Astrocyte (in vitro differentiated cells and primary cell): ENCODE measurements around the gene TOP2B. TPM values are rescaled to one million over a fixed set of nuclear protein-coding genes. Genes with fewer than 3 reads are reported as not detected.

Experiments
- DNase-seq: peaks from one replicate; pipeline ENCODE4 v3.0.0-alpha.2; 2010; ENCODE audit warnings: low read depth
- FAIRE-seq: peaks from 2 replicates; lab custom pipeline; 2011; peaks lifted over from hg19 to GRCh38; lab: Jason Lieb, UNC
- H2AFZ ChIP-seq: 2 replicates; pipeline ENCODE4 v1.6.0; 2012; ENCODE audit warnings: low read depth, low read length, inconsistent platforms
- H3K27ac ChIP-seq: 2 replicates; pipeline ENCODE4 v1.5.1; 2011; ENCODE audit warnings: low read depth, low read length, inconsistent platforms
- H3K27me3 ChIP-seq: 2 replicates; pipeline ENCODE4 v1.6.0; 2011; ENCODE audit warnings: low read length, inconsistent platforms; ENCODE audit not compliant: insufficient read depth
- H3K36me3 ChIP-seq: 2 replicates; pipeline ENCODE4 v1.5.1; 2011; ENCODE audit warnings: low read length, inconsistent platforms; ENCODE audit not compliant: insufficient read depth
- H3K4me1 ChIP-seq: 2 replicates; pipeline ENCODE4 v1.5.1; 2011; ENCODE audit warnings: low read length, inconsistent platforms; ENCODE audit not compliant: insufficient read depth
- H3K4me2 ChIP-seq: 2 replicates; pipeline ENCODE4 v1.6.0; 2012; ENCODE audit warnings: low read length, inconsistent platforms
- H3K4me3 ChIP-seq: 2 replicates; pipeline ENCODE4 v1.5.1; 2011; ENCODE audit warnings: low read depth, mild to moderate bottlenecking, low read length, inconsistent platforms; ENCODE audit not compliant: insufficient read depth
- H3K79me2 ChIP-seq: 2 replicates; pipeline ENCODE4 v1.6.0; 2012; ENCODE audit warnings: mild to moderate bottlenecking, low read length, inconsistent platforms; ENCODE audit not compliant: insufficient read depth
- H3K9ac ChIP-seq: 2 replicates; pipeline ENCODE4 v1.6.0; 2012; ENCODE audit warnings: mild to moderate bottlenecking, low read length, inconsistent platforms
- H3K9me3 ChIP-seq: 2 replicates; pipeline ENCODE4 v1.5.1; 2012; ENCODE audit warnings: low read depth, mild to moderate bottlenecking, low read length, inconsistent platforms; ENCODE audit not compliant: insufficient read depth
- H4K20me1 ChIP-seq: 2 replicates; pipeline ENCODE4 v1.6.0; 2012; ENCODE audit warnings: low read length, inconsistent platforms; ENCODE audit not compliant: insufficient read depth
- H3K27ac Mint-ChIP-seq: one replicate; pipeline ENCODE4 v1.8.0; 2021; ENCODE audit warnings: mild to moderate bottlenecking, mixed read lengths; ENCODE audit not compliant: unreplicated experiment
- H3K27me3 Mint-ChIP-seq: one replicate; pipeline ENCODE4 v1.8.0; 2021; ENCODE audit warnings: low read depth, mixed read lengths; ENCODE audit not compliant: unreplicated experiment
- H3K36me3 Mint-ChIP-seq: one replicate; pipeline ENCODE4 v1.8.0; 2021; ENCODE audit warnings: low read depth, mixed read lengths; ENCODE audit not compliant: unreplicated experiment
- H3K4me1 Mint-ChIP-seq: one replicate; pipeline ENCODE4 v1.8.0; 2021; ENCODE audit warnings: low read depth, mixed read lengths; ENCODE audit not compliant: unreplicated experiment
- H3K4me3 Mint-ChIP-seq: one replicate; pipeline ENCODE4 v1.8.0; 2021; ENCODE audit warnings: mild to moderate bottlenecking, moderate library complexity, mixed read lengths; ENCODE audit not compliant: unreplicated experiment
- H3K9me3 Mint-ChIP-seq: one replicate; pipeline ENCODE4 v1.8.0; 2021; ENCODE audit warnings: mild to moderate bottlenecking, mixed read lengths; ENCODE audit not compliant: unreplicated experiment
- EZH2 ChIP-seq: IDR thresholded peaks from 2 replicates; pipeline ENCODE4 v1.6.1; 2012; ENCODE audit warnings: mild to moderate bottlenecking, low read length, inconsistent platforms; ENCODE audit not compliant: insufficient read depth
- total RNA-seq: library from RNA; stranded (reverse); gene quantifications from 2 replicates; pipeline ENCODE4 v1.2.1, GENCODE V29; 2021
- TF ChIP-seq, protein P1 (sequence below): IDR thresholded peaks from 2 replicates; pipeline ENCODE4 v1.5.1; 2011; ENCODE audit warnings: low read depth, mild to moderate bottlenecking, inconsistent platforms, low read length, moderate library complexity; ENCODE audit not compliant: insufficient read depth

The TOP2B gene
- total RNA-seq, 1 donor from 2014 or later, result 91.4 TPM

GRCh38 chr3:25555695-25556437 is 108.8 kb downstream of the TOP2B start:
- DNase-seq (peak; percentile 35), FAIRE-seq (no peak)
- no peaks in the 10 kb centered on the region for H3K9me3 Mint-ChIP-seq
- Histone ChIP-seq H3K36me3 (no peaks in the 10 kb centered on the region), H3K9me3 (no peaks in the 10 kb centered on the region), H4K20me1 (no peaks in the 10 kb centered on the region), H3K4me1 (peaks cover 24% of the 10 kb centered on the region), H3K79me2 (peaks cover 28% of the 10 kb centered on the region), H3K4me3 (no peak overlapping the region), H2AFZ (no peak overlapping the region), H3K27ac (no peak overlapping the region), H3K27me3 (no peaks in the 10 kb centered on the region), H3K4me2 (no peak overlapping the region), H3K9ac (no peak overlapping the region)
- no peaks in the 10 kb centered on the region for H3K36me3 Mint-ChIP-seq
- no peak overlapping the region for H3K27ac Mint-ChIP-seq
- peaks cover 7% of the 10 kb centered on the region for H3K4me1 Mint-ChIP-seq
- no peak overlapping the region for H3K4me3 Mint-ChIP-seq
- no peak for TF ChIP-seq EZH2
- TF ChIP-seq, protein P1, sequence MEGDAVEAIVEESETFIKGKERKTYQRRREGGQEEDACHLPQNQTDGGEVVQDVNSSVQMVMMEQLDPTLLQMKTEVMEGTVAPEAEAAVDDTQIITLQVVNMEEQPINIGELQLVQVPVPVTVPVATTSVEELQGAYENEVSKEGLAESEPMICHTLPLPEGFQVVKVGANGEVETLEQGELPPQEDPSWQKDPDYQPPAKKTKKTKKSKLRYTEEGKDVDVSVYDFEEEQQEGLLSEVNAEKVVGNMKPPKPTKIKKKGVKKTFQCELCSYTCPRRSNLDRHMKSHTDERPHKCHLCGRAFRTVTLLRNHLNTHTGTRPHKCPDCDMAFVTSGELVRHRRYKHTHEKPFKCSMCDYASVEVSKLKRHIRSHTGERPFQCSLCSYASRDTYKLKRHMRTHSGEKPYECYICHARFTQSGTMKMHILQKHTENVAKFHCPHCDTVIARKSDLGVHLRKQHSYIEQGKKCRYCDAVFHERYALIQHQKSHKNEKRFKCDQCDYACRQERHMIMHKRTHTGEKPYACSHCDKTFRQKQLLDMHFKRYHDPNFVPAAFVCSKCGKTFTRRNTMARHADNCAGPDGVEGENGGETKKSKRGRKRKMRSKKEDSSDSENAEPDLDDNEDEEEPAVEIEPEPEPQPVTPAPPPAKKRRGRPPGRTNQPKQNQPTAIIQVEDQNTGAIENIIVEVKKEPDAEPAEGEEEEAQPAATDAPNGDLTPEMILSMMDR, result no peak
- H3K27me3 Mint-ChIP-seq, result no peaks in the 10 kb centered on the region

DNA sequence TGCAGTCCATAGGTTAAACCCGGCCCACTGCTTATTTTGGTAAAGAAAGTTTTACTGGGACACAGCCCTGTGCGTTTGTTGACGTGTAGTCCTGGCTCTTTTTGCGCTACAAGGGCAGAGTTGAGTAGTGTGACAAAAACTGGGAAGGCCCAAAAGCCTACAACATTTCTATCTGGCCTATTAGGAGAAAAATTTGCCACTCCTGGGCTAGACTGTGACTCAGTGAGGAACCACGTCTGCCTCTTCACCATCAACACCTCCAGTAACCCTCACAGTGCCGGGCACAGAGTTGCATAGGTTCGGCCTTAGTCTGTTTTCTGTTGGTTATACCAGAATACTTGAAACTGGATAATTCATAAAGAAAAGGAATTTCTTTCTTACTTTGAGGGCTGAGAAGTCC is 110.3 kb downstream of the TOP2B start:
- H3K4me2 ChIP-seq, result no peak overlapping the region
- H3K27ac ChIP-seq, result no peak overlapping the region
- peaks cover 7% of the 10 kb centered on the region for H3K4me1 Mint-ChIP-seq
- H3K36me3 Mint-ChIP-seq, result no peaks in the 10 kb centered on the region
- no peaks in the 10 kb centered on the region for H4K20me1 ChIP-seq
- no peaks in the 10 kb centered on the region for H3K27me3 Mint-ChIP-seq
- no peak overlapping the region for H3K4me3 ChIP-seq
- no peak overlapping the region for H3K27ac Mint-ChIP-seq
- TF ChIP-seq, protein P1, result no peak
- TF ChIP-seq EZH2, result no peak
- no peaks in the 10 kb centered on the region for H3K9me3 ChIP-seq
- no peak overlapping the region for H2AFZ ChIP-seq
- peak; percentile 50 for DNase-seq
- H3K9me3 Mint-ChIP-seq, result no peaks in the 10 kb centered on the region
- H3K4me1 ChIP-seq, result peaks cover 23% of the 10 kb centered on the region
- H3K36me3 ChIP-seq, result no peaks in the 10 kb centered on the region
- H3K9ac ChIP-seq, result no peak overlapping the region
- no peak for FAIRE-seq
- H3K4me3 Mint-ChIP-seq, result no peak overlapping the region
- no peaks in the 10 kb centered on the region for H3K27me3 ChIP-seq
- peaks cover 33% of the 10 kb centered on the region for H3K79me2 ChIP-seq

GRCh38 chr3:25552251-25552650 is 112.5 kb downstream of the TOP2B start:
- Mint-ChIP-seq H3K4me1 (peaks cover 17% of the 10 kb centered on the region), H3K9me3 (peaks cover 3% of the 10 kb centered on the region), H3K27me3 (no peaks in the 10 kb centered on the region), H3K4me3 (no peak overlapping the region), H3K36me3 (no peaks in the 10 kb centered on the region), H3K27ac (no peak overlapping the region)
- Histone ChIP-seq H3K4me3 (no peak overlapping the region), H3K4me1 (peaks cover 15% of the 10 kb centered on the region), H3K36me3 (no peaks in the 10 kb centered on the region), H3K9me3 (no peaks in the 10 kb centered on the region), H3K27ac (no peak overlapping the region), H3K9ac (no peak overlapping the region), H3K79me2 (peaks cover 37% of the 10 kb centered on the region), H2AFZ (no peak overlapping the region), H4K20me1 (peaks cover 5% of the 10 kb centered on the region), H3K27me3 (no peaks in the 10 kb centered on the region), H3K4me2 (no peak overlapping the region)
- no peak for TF ChIP-seq EZH2
- TF ChIP-seq, protein P1, result no peak
- DNase-seq, result no peak
- no peak for FAIRE-seq
